GM12878 (cell line): ENCODE measurements around the gene RPS16. TPM values are rescaled to one million over a fixed set of nuclear protein-coding genes. Genes with fewer than 3 reads are reported as not detected.

Experiments
- EGR1 ChIP-seq, 2 experiments: IDR thresholded peaks; 1 replicate in 1 of 2; 2 replicates in 1 of 2; pipeline ENCODE4 v1.6.1; 2011 to 2012; ENCODE audit warnings: low read depth in 2 of 2, low read length in 2 of 2, borderline replicate concordance in 1 of 2, mild to moderate bottlenecking in 1 of 2, moderate library complexity in 1 of 2
- REST ChIP-seq: IDR thresholded peaks from 2 replicates; pipeline ENCODE4 v1.6.1; 2012; ENCODE audit warnings: mild to moderate bottlenecking, low read depth, low read length
- SMAD5 ChIP-seq: IDR thresholded peaks from 2 replicates; pipeline ENCODE4 v1.6.1; 2016; ENCODE audit warnings: antibody characterized with exemption, low read depth
- STAT1 ChIP-seq: fragments of 450-650 bp; conservative IDR thresholded peaks from 2 replicates; pipeline ENCODE4 v1.6.1; 2014; ENCODE audit warnings: antibody characterized with exemption, mild to moderate bottlenecking
- ZBTB4 ChIP-seq: fragments of 450-650 bp; formaldehyde crosslinking; IDR thresholded peaks from 2 replicates; pipeline ENCODE4 v1.4.0; 2022; ENCODE audit warnings: mild to moderate bottlenecking, moderate library complexity
- polyA plus RNA-seq, 11 experiments: library from polyadenylated mRNA; depleted of rRNA in 4 of 11; unstranded in 6 of 11; stranded (reverse) in 5 of 11; fragments of >200 nt; fragmentation: Nextera tagmentation in 4 of 11; fragmentation: Illumina TruSeq in 1 of 11; extraction: Ambion mirVana in 4 of 11; extraction: Trizol in 1 of 11; gene quantifications; 1 replicate in 1 of 11; 2 replicates in 10 of 11; pipeline versions ENCODE4 v1.2.1 to v1.2.3, GENCODE V29; 2011 to 2016; ENCODE audit warnings: inconsistent platforms in 2 of 11, missing spikeins in 2 of 11, low read depth in 1 of 11
- total RNA-seq, 4 experiments: library from RNA; depleted of rRNA in 3 of 4; stranded (reverse); fragments of >200 nt in 3 of 4; fragmentation: Illumina TruSeq in 1 of 4; extraction: Trizol in 1 of 4; gene quantifications; 2 replicates each; pipeline versions ENCODE4 v1.2.1 to v1.2.3, GENCODE V29; 2013 to 2021

The RPS16 gene
- total and polyA plus RNA-seq, 10 of the 15 experiments (the other 5 are each of a cell fraction or from before 2014, with no cell fraction given) = 148 to 4,810 (median 2,343) TPM

GRCh38 chr19:39390751-39391437, 44.9 kb downstream of the RPS16 start, which contains the start of the genes MED29 and PAF1 (continued):
- TF ChIP-seq ZBTB4 (no peak), SMAD5 (no peak; the same call in 1 of the 2 replicates), STAT1 (no peak; the same call in 1 of the 2 replicates), EGR1 (IDR thresholded peaks at IDR 0.05; ENCODE audit: borderline replicate concordance in 1 of 2, low read depth in 2 of 2, low read length in 2 of 2) (no peak), REST (no peak)
